ENCODE data around the gene DOK1. TPM values are rescaled to one million over a fixed set of nuclear protein-coding genes. Genes with fewer than 3 reads are reported as not detected.
A peak's percentile ranks its signal among the peaks of the same experiment; 100 is the strongest.

Gene DOK1
- 10 to 100 TPM; 17.2 to 17.9 TPM for total RNA-seq

GRCh38 chr2:74553892-74554819, at the start of gene DOK1, which contains the start of gene LOXL3:
DOK1 (plus strand) TSS chr2:74554720; CDS start chr2:74554755, 35 bp downstream.
LOXL3 (minus strand) TSS chr2:74553942; CDS start chr2:74552634, 1,308 bp downstream.
- ATAC-seq: peak; percentile 76
- intact Hi-C loops (cut with DNase I, micrococcal nuclease): loop anchor here (1.0 to 2.0 kb wide), 13 partner anchors 17 to 280 kb away; partner anchors contain the start of genes AUP1 (in 2 of the 2), HTRA2 (in 2 of the 2), TTC31 (in 2 of the 2) and C2orf81 (in 1 of the 2)
- peak; percentile 91 for DNase-seq
- H3K4me1 Mint-ChIP-seq: peaks cover 9% of the 10 kb centered on the region
- H3K4me3 Mint-ChIP-seq: peak within 1 kb of the TSS; percentile 91
- ChIA-PET POLR2A (no interaction called here), CTCF (interaction anchor here (0.5 to 1.9 kb wide), 5 partner anchors 18 to 79 kb away, joined by 3 to 8 read pairs (median 3); partner anchors contain the start of gene TTC31)
- peak within 1 kb of the TSS; percentile 91 for H3K27ac Mint-ChIP-seq
- no peaks in the 10 kb centered on the region for H3K9me3 Mint-ChIP-seq (ENCODE audit: low read depth)
- peaks cover 17% of the 10 kb centered on the region for H3K27me3 Mint-ChIP-seq
- H3K36me3 Mint-ChIP-seq (ENCODE audit: low read depth): peaks cover 3% of the 10 kb centered on the region

GRCh38 chr2:74505448-74506246, 48.9 kb upstream of the DOK1 start:
- H3K27me3 Mint-ChIP-seq: peaks cover 39% of the 10 kb centered on the region
- intact Hi-C loops (cut with DNase I, micrococcal nuclease): loop anchor here (2.0 to 5.0 kb wide), 2 partner anchors 51 to 82 kb away; partner anchors contain the start of gene INO80B (in 1 of the 2)
- CTCF ChIA-PET: interaction anchor here (2.0 kb wide), 1 partner anchor 25 kb away, joined by 4 read pairs; no protein-coding TSS in a partner anchor
- peaks cover 34% of the 10 kb centered on the region for H3K36me3 Mint-ChIP-seq (ENCODE audit: low read depth)
- no peaks in the 10 kb centered on the region for H3K9me3 Mint-ChIP-seq (ENCODE audit: low read depth)
- no peak for DNase-seq
- ATAC-seq: no peak
- peaks cover 43% of the 10 kb centered on the region for H3K4me1 Mint-ChIP-seq
- H3K27ac Mint-ChIP-seq: no peak overlapping the region
- H3K4me3 Mint-ChIP-seq: peak overlapping the region; percentile 13
- POLR2A ChIA-PET: interaction anchor here (1.0 kb wide), 1 partner anchor 25 kb away, joined by 5 read pairs; no protein-coding TSS in a partner anchor

GRCh38 chr2:74507145-74507925, 47.2 kb upstream of the DOK1 start, which contains the start of gene PCGF1:
PCGF1 (minus strand) TSS chr2:74507695; CDS start chr2:74507668, 27 bp downstream.
- Mint-ChIP-seq H3K36me3 (ENCODE audit: low read depth) (peaks cover 34% of the 10 kb centered on the region), H3K27me3 (peaks cover 38% of the 10 kb centered on the region), H3K4me3 (peak within 1 kb of the TSS; percentile 93), H3K9me3 (ENCODE audit: low read depth) (no peaks in the 10 kb centered on the region), H3K4me1 (peaks cover 40% of the 10 kb centered on the region), H3K27ac (peak within 1 kb of the TSS; percentile 99)
- peak; percentile 99 for DNase-seq
- CTCF ChIA-PET: interaction anchor here (0.5 to 2.0 kb wide), 3 partner anchors 27 to 1869 kb away, joined by 3 to 4 read pairs (median 3); no protein-coding TSS in a partner anchor
- POLR2A ChIA-PET: interaction anchor here (0.9 kb wide), 1 partner anchor 9 kb away, joined by 3 read pairs; no protein-coding TSS in a partner anchor
- peak; percentile 92 for ATAC-seq
- intact Hi-C loops (cut with DNase I, micrococcal nuclease): loop anchor here (1.0 to 5.0 kb wide), 10 partner anchors 22 to 770 kb away; partner anchors contain the start of genes AUP1 (in 2 of the 2), HTRA2 (in 2 of the 2), TTC31 (in 2 of the 2) and DOK1 (in 1 of the 2)

DNA sequence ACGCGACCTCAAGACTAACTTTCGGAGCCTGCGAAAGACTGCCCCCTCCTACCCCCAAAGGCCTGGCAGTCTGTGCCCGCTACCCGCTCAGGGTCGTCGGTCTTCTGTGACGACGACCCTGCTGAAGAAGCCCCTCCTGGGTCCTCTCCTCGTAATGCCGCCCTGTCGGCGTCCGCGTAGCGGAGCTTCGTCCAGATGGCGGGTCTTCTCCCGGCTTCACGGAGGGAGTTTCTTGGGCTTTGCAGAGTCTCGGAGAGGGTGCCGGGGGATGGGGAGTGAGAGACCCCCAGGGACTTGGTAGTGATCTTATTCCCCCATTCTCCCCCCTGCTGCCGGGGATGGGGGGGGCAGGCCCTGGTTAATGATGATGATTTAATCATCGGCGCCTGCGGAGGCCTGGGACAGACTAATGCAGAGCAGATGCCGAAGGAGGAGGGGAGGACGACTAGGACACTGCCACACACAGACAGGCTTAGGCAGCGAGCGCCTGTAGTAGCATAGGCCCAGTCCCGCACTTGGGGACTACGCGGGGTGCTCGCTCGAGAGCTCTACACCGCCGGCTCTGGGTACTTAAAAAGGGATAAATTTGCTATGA, 46.5 kb upstream of the DOK1 start:
- intact Hi-C loops (cut with DNase I, micrococcal nuclease): loop anchor here (1.0 to 5.0 kb wide), 10 partner anchors 21 to 771 kb away; partner anchors contain the start of genes AUP1 (in 2 of the 2), HTRA2 (in 2 of the 2), TTC31 (in 2 of the 2) and DOK1 (in 1 of the 2)
- no peaks in the 10 kb centered on the region for H3K9me3 Mint-ChIP-seq (ENCODE audit: low read depth)
- ATAC-seq (peak; percentile 16), DNase-seq (peak; percentile 51)
- ChIA-PET POLR2A (interaction anchor here (0.6 kb wide), 1 partner anchor 86 kb away, joined by 3 read pairs; no protein-coding TSS in a partner anchor), CTCF (interaction anchor here (0.5 to 2.0 kb wide), 4 partner anchors 23 to 80 kb away, joined by 3 to 6 read pairs (median 4); no protein-coding TSS in a partner anchor)
- H3K4me1 Mint-ChIP-seq: peaks cover 35% of the 10 kb centered on the region
- H3K27ac Mint-ChIP-seq: peak overlapping the region; percentile 99
- H3K4me3 Mint-ChIP-seq: peak overlapping the region; percentile 93
- H3K27me3 Mint-ChIP-seq: peaks cover 39% of the 10 kb centered on the region
- peaks cover 34% of the 10 kb centered on the region for H3K36me3 Mint-ChIP-seq (ENCODE audit: low read depth)

DNA sequence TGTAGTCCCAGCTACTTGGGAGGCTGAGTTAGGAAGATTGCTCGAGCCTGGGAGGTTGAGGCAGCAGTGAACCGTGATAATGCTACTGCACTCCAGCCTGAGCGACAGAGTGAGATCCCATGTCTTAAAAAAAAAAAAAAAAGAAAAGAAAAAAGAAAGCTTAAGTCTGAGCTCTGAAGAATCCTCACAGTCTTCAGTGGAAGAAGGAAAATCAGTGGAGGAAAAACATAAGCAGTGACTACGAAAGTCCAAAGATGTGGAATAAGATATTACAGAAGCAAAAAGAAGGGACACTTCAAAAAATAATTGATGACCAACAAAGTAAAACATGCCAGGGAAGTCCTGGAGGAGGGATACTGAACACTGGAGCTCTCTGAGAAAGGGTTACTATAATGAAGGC, 44.2 kb upstream of the DOK1 start:
- intact Hi-C loops (cut with DNase I, micrococcal nuclease): no loop called here
- DNase-seq: no peak
- CTCF ChIA-PET: interaction anchor here (1.1 to 1.7 kb wide), 4 partner anchors 9 to 27 kb away, joined by 3 to 7 read pairs (median 6); partner anchors contain the start of genes CCDC142 and TTC31

DNA sequence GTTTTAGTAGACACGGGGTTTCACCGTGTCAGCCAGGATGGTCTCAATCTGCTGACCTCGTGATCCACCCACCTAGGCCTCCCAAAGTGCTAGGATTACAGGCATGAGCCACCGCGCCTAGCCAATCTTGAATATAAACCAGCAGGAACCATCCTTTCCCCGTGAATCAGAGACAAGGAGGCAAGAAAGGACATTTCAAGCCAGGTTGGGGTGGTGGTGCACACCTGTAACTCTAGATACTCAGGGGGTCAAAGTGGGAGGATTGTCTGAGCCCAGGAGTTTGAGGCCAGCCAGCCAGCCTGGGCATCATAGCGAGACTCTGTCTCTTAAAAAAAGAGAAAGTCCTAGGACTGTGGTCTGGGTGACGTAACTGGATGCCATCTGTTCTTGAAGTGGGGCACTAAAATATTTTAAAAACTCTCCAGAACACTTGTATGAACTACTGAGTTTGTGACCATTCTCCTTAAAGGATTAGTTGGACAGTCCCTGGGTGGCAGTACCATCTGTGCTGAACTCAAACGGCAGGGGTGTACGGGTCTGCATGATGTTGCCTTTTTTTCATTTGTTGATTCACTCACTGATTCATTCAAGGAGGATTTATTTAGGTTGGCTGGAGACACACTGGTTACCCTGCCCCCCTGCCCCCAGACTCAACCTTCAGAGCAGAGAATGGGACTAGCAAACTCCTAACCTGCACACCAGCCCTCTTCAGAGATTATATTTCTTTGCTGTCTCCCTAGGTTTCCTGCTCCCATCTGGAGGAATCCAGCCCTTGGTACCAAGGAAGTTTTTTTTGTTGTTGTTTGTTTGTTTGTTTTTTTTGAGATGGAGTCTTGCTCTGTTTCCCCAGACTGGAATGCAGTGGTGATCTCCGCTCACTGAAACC, 43.2 kb upstream of the DOK1 start:
- Mint-ChIP-seq H3K4me3 (no peak overlapping the region), H3K4me1 (peaks cover 26% of the 10 kb centered on the region), H3K9me3 (ENCODE audit: low read depth) (no peaks in the 10 kb centered on the region), H3K27me3 (peaks cover 41% of the 10 kb centered on the region), H3K27ac (no peak overlapping the region), H3K36me3 (ENCODE audit: low read depth) (peaks cover 7% of the 10 kb centered on the region)
- CTCF ChIA-PET: interaction anchor here (1.1 to 1.7 kb wide), 3 partner anchors 8 to 11 kb away, joined by 3 to 7 read pairs (median 6); no protein-coding TSS in a partner anchor
- ATAC-seq (no peak), DNase-seq (no peak)
- POLR2A ChIA-PET: no interaction called here
- intact Hi-C loops (cut with DNase I, micrococcal nuclease): no loop called here

More for the DNA sequence above, 44.2 kb upstream of the DOK1 start:
- POLR2A ChIA-PET: interaction anchor here (0.9 to 1.7 kb wide), 2 partner anchors 16 to 52 kb away, joined by 3 to 5 read pairs; partner anchors contain the start of genes DQX1 and WBP1
- Mint-ChIP-seq H3K36me3 (ENCODE audit: low read depth) (peaks cover 15% of the 10 kb centered on the region), H3K27ac (no peak overlapping the region), H3K4me3 (no peak overlapping the region), H3K9me3 (ENCODE audit: low read depth) (no peaks in the 10 kb centered on the region), H3K27me3 (peaks cover 36% of the 10 kb centered on the region), H3K4me1 (peaks cover 26% of the 10 kb centered on the region)
- no peak for ATAC-seq

- intact Hi-C loops (cut with DNase I, micrococcal nuclease): no loop called here
- H3K27me3 Mint-ChIP-seq: peaks cover 55% of the 10 kb centered on the region
- H3K9me3 Mint-ChIP-seq (ENCODE audit: low read depth): no peaks in the 10 kb centered on the region
- no peak for ATAC-seq
- ChIA-PET POLR2A (interaction anchor here (0.6 kb wide), 1 partner anchor 46 kb away, joined by 3 read pairs; no protein-coding TSS in a partner anchor), CTCF (interaction anchor here (0.6 to 1.3 kb wide), 4 partner anchors 30 to 474 kb away, joined by 3 to 5 read pairs (median 3); partner anchors contain the start of genes CCDC142 and TTC31)
- H3K4me3 Mint-ChIP-seq: no peak overlapping the region
- peaks cover 23% of the 10 kb centered on the region for H3K4me1 Mint-ChIP-seq
- H3K36me3 Mint-ChIP-seq (ENCODE audit: low read depth): peaks cover 8% of the 10 kb centered on the region
- H3K27ac Mint-ChIP-seq: no peak overlapping the region
- no peak for DNase-seq
Measured at GRCh38 chr2:74512744-74513604, 41.5 kb upstream of the DOK1 start.

Data from activated CD4-positive, alpha-beta T cell treated with anti-CD3 and anti-CD28 coated beads for 36 hours (primary cell).